ENCODE results near the gene SRD5A3.
A peak's percentile ranks its signal among the peaks of the same experiment; 100 is the strongest.
"Not testable (repeated sequence)": the region's sequence is repeated elsewhere in the genome, so short reads cannot be mapped to it uniquely, and the experiment has no call there.

Gene SRD5A3

DNA sequence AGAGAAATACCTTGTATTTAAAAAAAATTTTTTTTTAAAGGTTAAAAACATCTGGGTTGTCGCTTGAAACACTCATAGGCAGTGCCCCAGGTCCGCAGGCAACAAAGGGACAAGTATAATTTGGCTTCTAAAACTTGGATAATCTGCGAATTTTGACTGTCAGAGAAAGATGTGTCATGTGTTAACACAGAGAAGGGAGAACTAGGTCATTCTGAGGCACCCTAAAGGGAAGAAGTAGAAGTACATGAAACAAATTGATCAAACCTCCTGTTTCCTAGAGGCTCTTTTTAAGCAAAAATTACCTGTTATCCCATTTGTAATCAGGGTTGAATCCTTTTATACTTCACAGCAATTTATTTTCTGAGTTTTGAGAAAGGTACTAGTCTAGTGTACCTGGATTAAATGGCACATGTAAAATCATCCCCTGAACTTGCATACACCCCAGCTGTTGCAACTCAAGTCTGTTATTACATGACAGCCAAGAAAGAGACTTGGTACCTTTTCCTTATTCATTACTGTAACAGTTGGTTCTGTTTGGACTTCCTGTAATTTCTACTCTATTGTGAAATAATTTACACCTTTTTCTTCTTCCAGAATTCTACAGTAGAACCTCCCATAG lies 1.7 kb downstream of the SRD5A3 start:
- DNase-seq = no peak

DNA sequence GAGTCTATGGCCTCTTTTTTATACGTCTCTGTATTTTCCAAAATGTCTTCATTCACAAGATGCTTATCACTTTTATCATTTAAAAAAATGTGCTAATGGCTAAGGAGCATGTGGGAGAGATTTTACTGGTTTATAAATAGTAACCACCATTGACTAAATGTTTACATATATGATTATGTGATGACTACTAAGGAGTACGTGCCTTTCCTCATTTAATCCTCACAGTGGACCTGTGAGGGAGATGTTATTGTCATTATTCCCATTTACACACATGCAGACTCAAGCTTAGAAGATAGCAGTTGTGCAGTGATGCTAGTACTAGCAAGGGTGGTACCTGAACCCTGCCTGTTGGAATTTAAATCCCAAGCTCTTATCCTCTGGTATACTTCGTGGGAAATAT lies 2.4 kb downstream of the SRD5A3 start:
- DNase-seq = peak; percentile 63

DNA sequence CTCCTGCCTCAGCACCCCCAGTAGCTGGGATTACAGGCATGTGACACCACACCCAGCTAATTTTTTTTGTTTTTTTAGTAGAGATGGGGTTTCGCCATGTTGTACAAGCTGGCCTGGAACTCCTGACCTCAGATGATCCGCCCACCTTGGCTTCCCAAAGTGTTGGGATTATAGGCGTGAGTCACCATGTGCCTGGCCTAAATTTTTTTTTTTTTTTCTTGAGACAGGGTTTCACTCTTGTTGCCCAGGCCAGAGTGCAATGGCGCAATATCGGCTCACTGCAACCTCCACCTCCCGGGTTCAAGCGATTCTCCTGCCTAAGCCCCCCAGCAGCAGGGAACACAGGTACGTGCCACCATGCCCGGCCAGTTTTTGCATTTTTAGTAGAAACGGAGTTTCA lies 4.8 kb downstream of the SRD5A3 start:
- not testable (repeated sequence) for DNase-seq

DNA sequence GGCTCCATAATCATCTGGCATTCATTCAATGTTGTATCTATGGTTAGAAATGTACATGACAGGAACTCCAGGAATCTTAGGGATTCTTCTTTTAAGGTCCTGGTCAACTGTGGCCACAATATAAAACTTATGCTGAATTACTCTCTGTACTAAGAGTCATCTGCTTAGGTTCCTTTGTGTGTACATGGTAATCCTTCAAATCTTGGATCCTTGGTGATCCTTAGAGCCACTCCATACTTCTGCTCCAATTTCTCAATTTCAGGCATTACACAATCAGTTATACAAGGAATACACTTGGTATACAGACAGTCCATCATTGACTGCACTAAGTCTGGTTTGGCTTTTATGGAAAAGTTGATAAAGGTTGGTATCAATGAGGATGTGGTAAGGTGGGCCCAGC lies 5.8 kb downstream of the SRD5A3 start:
- DNase-seq = no peak

DNA sequence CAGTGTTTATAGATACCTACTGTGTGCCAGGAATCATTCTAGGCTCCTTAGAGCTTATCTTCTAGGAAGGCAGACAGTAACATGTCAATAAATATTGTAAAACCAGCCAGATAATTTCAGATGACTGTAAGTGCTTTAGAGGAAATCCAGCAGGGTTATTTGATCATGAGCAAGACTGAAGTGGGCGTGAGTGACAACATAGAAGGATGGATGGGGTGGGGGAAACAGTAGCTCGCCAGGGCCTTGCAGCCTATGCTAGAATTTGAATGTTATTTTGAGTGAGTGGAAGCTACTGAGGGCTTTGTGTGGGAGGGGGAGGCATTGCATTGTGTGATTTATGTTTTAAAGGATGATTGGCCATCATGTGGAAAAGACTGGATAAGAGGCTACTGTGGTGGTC lies 6.7 kb downstream of the SRD5A3 start:
- DNase-seq = no peak

DNA sequence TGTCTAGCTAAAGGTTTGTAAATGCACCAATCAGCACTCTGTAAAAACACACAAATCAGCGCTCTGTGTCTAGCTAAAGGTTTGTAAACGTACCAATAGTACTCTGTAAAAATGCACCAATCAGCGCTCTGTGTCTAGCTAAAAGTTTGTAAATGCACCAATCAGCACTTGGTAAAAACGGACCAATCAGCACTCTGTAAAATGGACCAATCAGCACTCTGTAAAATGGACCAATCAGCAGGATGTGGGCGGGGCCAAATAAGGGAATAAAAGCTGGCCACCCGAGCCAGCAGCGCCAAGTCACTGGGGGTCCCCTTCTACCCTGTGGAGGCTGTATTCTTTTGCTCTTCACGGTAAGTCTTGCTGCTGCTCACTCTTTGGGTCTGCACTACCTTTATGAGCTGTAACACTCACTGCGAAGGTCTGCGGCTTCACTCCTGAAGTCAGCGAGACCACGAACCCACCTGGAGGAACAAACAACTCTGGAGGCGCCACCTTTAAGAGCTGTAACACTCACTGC lies 7.2 kb downstream of the SRD5A3 start:
- DNase-seq = not testable (repeated sequence)

DNA sequence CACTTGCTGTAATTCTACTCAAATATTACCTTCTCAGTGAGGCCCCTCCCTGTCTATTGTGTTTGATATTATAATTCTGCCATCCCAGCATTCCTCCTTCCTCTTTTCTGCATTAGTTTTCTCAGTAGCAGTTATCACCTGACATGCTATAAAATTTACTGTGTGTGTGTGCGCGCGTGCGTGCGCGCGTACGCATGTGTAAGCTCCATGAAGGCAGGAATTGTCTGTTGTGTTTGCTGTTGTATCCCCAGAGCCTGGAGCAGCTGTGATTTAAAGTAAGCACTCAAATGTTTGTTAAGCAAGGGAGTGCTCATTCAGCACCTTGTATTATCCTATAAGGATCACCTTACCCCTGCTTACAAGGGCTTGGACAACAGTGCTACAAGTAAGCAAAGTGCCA lies 8.6 kb downstream of the SRD5A3 start:
- no peak for DNase-seq

DNA sequence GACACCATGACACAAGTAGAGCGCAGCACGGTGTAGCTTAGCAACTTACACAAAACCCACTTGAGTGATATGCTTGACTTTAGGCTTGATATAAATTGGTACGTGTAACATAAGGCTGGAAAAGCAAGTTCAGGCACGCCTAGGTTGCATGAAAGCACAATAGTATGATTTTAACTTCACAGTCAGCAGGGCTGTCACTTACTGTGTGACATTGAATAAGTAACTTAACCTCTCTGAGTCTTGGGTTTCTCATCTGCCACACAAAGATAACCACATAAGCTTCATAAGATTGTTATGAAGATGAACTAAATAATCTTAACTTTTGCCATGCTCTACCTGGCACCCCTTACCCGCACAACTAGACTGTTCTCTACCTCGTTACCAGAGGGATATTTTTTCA lies 9.5 kb downstream of the SRD5A3 start:
- no peak for DNase-seq

DNA sequence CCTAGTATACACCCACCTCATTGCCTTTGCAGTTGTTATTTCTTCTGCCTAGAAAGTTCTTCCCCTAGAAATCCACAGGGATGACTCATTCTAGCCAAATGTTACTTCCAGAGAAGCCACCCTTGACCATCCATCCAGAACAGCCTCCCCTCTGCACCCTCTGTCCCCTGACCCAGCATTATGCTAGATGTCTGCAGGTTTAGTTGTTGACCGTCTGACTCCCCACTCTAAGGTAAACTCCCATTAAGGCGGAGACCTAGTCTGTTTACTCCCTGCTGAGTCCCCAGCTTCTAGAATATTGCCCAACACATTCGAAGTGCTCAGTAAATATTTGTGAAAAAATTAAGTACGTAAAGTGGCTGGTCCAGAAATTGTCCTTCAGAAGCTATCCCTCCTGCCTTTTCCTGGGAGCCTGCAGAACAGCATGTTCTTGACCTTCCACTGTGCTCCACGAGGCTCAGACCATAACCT lies 11.0 kb downstream of the SRD5A3 start:
- DNase-seq = no peak

DNA sequence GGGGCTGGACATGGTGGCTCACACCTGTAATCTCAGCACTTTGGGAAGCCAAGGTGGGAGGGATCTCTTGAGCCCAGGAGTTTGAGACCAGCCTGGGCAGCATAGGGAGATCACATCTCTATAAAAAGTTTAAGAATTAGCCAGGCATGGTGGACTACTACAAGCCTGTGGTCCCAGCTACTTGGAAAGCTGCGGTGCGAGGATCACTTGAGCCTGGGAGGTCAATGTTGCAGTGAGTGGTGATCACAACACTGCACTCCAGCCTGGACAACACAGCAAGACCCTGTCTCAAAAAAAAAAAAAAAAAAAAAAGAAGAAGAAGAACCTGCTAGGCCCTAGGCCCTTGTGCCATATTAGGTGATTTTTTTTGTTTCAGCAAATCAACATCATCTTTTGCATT lies 12.2 kb downstream of the SRD5A3 start:
- DNase-seq = no peak

DNA sequence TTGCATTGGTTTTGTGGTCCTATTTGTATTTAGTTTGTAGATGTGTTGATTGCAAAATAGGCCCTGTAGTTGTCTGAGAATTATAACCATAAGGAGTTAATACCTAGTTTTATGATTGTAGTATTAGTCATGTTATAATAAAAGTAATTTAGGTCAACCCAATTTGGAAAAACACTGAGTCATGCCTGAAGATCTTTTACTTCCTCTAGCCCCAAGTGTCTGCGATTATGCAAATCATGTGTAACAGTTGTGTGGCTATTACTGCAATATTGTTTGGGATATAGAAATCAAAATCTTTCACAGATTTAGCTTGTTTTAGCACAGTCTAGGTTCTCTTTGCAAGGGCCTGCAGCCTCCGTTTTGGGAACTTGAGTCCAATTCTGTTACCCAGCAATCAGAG lies 12.6 kb downstream of the SRD5A3 start:
- DNase-seq = peak; percentile 91

DNA sequence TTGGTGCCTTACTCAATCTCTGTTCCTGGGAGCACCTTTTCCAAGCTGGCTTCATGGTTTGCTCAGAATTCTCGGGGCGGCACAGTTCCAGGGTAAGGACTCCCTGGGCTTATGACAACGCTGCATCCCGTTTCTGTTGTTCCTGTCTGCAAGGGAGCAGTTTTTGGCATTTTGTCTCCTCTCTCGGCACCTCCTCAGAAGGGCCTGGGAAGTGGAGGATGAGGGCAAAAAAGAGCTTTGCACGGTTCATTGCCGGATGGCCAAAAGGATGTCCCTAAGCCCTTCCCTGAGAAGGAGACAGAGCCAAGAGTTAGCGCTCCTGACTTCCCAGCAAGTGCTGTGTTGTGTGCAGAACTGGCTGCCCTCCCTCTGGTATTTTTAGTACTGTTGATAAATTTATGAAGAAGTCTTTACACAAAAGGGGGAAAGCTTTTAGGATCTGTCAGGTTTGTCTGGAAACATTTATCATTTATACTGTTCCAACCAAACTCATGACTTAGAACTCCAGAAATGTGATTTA lies 13.4 kb downstream of the SRD5A3 start:
- DNase-seq = peak; percentile 55

DNA sequence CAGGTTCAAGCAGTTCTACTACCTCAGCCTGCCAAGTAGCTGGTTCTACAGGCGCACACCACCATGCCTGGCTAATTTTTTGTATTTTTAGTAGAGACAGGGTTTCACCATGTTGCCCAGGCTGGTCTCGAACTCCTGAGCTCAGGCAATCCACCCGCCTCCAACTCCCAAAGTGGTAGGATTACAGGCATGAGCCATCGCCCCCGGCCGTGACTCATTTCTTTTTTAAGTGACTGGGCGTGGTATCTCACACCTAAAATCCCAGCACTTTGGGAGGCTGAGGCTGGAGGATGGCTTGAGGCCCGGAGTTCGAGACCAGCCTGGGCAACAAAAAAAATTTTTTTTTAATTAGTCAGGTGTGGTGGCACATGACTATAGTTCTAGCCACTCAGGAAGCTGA lies 16.9 kb downstream of the SRD5A3 start:
- not testable (repeated sequence) for DNase-seq

DNA sequence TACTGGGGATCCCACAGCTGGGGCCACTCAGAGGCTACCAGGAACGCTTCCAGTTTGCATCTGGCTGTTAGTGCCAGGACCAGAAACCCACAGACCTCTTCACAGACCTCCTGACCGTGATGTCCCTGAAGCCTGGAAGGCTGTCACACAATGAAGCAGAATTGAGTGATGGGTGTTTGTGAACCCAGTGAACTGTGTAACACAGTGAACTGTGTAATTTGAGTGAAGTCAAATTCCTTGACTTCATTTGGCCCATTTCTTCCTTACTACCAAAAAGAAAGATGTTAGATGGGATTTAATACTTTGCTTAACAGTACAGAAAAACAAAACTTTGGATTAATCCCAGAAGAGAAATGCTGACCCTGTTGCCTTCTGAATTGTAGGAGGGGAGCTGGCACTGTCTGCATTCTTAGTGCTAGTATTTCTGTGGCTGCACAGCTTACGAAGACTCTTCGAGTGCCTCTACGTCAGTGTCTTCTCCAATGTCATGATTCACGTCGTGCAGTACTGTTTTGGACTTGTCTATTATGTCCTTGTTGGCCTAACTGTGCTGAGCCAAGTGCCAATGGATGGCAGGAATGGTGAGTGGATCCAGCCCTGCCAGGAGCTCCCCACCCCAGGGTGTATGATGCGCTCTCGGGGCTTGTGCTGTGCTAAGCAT lies 17.8 kb downstream of the SRD5A3 start:
- no peak for DNase-seq

DNA sequence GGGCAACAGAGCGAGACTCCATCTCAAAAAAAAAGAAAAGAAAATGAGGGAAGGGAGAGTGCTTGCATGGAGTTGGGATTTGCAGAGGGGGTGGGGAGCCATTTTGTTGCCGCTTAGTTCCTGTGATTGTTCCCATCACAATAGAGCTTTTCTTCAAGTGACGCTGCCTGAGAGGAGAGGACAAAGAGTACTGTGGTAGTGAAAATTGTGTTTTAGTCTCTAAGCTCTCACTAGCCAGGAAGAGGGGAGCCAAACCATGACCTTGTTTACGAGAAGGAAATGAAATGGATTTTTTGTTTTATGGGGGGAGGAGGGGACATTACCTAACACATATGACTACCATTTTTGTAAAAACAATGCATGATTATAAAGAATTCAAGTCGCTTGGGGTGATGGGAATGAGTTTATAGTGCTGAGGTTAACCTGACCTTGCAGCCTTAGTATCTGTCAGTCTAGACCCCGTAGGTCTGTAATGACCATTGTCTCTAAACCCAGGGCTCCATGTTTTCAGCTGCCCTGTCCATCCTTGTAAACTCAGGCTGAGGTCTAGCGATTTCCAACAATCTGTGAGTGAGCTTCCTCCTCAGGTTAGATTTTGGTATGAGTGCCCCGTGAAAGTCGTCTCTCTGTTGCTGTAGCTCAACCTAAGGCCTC lies 18.8 kb downstream of the SRD5A3 start:
- DNase-seq = no peak

DNA sequence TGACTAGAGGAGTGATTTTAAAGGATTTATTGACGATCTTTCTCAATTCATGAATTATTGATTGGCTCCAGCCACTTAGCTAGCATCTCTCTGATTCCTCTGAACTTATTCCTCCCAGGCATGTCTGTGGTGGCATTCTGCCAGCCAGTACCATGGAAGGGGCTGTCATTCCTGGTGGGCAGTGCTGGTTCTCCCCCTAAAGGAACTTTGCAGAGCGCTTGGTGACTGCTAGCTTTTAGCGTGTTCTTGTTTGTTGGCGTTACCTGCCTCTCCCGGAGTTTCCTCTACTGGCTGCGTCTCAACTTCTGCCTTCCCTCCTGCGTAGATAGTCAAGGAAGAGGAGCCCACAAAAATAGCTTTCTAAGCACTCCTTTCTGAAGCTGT lies 19.3 kb downstream of the SRD5A3 start:
- DNase-seq = no peak

DNA sequence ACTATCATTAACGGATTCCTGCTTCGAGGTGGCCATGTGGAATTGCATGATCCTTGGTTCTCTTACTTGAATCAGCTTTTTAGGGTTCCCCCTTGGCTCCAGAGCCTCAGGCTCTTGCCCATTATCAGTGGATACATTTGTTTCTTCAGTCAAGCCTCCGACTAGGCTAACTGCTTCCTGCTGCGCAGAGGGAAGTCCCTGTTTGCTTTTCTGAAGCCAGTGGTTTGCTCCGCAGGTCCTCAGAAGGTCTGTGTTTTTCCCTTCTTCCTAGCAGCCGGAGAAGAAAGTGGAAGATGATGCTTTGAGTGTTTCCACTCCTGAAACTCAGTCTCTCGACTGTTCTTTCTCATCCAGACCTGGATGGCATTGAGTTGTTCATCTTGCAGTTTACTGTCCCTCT lies 20.6 kb downstream of the SRD5A3 start:
- DNase-seq = no peak

DNA sequence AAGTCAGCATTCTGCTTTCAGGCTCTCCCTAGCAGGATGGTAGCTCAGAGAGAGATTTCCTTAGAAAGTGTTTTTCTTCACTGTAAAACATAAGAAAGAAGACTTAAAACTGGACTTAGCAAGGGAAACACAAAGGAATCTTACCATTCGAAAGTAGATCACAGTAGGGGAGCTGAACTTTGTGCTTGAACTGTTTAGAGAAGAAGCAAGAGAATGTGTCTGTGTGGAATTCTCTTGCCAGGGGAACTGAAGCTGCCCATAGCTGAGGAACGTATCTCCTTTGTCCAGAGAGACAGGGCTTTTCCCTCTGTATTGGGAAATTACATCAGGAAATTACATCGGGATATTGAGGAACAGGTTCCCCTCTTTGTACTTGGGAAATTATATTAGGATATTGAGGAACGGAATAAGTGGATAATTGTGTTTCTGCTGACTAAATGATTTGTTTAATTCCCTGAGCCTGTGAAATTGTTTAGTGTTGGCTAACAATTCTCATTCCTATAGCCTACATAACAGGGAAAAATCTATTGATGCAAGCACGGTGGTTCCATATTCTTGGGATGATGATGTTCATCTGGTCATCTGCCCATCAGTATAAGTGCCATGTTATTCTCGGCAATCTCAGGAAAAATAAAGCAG lies 21.2 kb downstream of the SRD5A3 start:
- no peak for DNase-seq

DNA sequence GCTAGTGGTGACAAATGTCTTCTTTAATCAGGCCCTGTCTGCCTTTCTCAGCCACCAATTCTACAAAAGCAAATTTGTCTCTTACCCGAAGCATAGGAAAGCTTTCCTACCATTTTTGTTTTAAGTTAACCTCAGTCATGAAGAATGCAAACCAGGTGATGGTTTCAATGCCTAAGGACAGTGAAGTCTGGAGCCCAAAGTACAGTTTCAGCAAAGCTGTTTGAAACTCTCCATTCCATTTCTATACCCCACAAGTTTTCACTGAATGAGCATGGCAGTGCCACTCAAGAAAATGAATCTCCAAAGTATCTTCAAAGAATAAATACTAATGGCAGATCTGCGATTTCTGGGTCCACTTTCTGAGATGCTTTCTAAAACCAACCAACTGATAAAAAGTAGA lies 23.9 kb downstream of the SRD5A3 start:
- DNase-seq = no peak

DNA sequence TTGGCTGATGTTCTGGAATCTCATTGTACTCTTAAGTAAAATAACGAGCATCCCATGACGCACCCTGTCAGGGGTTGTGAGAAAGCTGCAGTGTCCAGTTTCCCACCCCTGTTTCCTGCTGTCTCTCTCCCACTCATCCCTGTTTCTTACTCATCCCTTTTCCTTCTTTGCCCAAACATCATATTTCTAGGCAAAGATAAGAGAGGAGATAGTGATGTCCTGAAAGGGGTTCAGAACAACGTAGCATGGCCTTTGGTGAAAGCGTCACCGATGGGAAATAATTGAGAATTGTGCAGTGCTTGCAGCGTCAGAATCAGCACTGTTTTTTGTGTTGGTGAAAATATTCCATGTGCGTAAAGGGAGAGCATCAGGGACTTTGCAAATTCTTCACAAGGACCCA lies 26.2 kb downstream of the SRD5A3 start:
- DNase-seq = no peak

DNA sequence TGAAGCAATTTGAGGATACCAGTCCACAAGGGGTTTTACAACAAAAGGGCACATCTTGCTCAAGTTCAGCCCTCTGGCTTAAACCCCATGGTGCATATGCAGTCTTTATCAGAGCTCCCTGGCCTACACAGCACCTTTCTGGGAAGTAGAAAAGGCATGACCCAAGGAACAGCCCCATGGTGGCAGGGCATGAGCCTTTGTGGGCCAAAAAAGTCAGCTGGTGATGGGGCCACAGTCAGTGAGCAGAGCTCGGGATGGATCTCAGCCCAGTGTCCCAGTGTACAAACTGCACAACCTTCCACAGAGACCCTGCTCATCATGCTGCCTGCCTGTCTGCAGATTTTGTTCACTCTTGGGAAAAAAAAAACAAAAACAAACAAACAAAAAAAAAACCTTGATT lies 27.4 kb downstream of the SRD5A3 start:
- no peak for DNase-seq

DNA sequence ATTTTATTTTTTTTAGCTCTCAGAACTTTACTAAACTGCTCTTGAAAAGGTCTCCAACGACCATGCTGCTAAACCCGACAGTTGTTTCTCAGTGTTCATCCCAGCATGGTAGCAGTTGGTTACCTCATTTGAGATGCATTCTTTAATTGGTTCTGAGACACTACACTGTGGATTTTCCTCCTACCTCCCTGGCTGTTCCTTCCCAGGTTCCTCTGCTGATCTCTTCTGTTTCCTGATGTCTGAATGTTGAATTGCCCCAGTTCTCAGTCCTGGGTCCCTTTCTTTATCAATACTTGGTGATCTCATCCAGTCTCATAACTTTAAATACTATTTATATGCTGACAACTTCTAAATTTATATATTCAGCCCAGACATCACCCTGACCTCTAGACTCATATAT lies 30.7 kb downstream of the SRD5A3 start:
- no peak for DNase-seq

Data from fibroblast of skin of right quadriceps (primary cell).